Nephron progenitor cell (in vitro differentiated cells): ENCODE data around the gene CEP131.

Experiments
- DNase-seq: peaks from one replicate; pipeline ENCODE4 v3.0.0; 2021
- H3K27ac Mint-ChIP-seq: 2 replicates; pipeline ENCODE4 v1.8.0; 2021; ENCODE audit warnings: mild to moderate bottlenecking, moderate library complexity, mixed read lengths
- H3K27me3 Mint-ChIP-seq: 2 replicates; pipeline ENCODE4 v1.8.0; 2021; ENCODE audit warnings: mild to moderate bottlenecking, low read depth, mixed read lengths; ENCODE audit not compliant: poor library complexity
- H3K36me3 Mint-ChIP-seq: 2 replicates; pipeline ENCODE4 v1.8.0; 2021; ENCODE audit warnings: low read depth, mixed read lengths
- H3K4me1 Mint-ChIP-seq: 2 replicates; pipeline ENCODE4 v1.8.0; 2021; ENCODE audit warnings: mixed read lengths
- H3K4me3 Mint-ChIP-seq: 2 replicates; pipeline ENCODE4 v1.8.0; 2021; ENCODE audit warnings: mild to moderate bottlenecking, moderate library complexity, mixed read lengths
- H3K9me3 Mint-ChIP-seq: 2 replicates; pipeline ENCODE4 v1.8.0; 2021; ENCODE audit warnings: mild to moderate bottlenecking, moderate library complexity, mixed read lengths
- CTCF ChIP-seq: fragments of 200-600 bp; sonication (generic); IDR thresholded peaks from 2 replicates; pipeline ENCODE4 v1.5.0; 2021; ENCODE audit warnings: antibody characterized with exemption

CEP131 gene

DNA sequence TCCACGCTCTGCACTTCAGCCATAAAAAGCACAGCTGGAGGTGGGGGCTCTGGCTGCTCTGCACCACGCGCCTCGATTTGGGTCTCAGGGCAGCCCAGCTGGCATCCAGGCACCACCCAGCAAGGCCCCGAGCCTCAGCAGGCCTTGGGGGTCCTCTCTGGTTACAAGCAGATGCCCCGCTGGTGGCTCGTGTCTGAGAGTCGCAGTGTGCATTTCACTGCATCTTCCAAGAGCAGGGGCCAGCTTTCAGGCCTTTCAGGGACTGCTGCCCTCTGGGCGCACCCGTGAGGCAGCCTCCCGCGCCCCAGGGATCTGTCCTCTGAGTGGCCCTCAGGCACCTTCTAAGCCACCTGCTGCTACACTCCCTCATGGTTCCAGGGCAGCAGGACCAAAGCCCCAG, 41.9 kb upstream of the CEP131 start:
- Mint-ChIP-seq H3K4me3 (no peak overlapping the region), H3K27me3 (no peaks in the 10 kb centered on the region), H3K9me3 (peaks cover 13% of the 10 kb centered on the region), H3K27ac (no peak overlapping the region), H3K36me3 (peaks cover 43% of the 10 kb centered on the region), H3K4me1 (peaks cover 30% of the 10 kb centered on the region)
- no peak for TF ChIP-seq CTCF
- no peak for DNase-seq

DNA sequence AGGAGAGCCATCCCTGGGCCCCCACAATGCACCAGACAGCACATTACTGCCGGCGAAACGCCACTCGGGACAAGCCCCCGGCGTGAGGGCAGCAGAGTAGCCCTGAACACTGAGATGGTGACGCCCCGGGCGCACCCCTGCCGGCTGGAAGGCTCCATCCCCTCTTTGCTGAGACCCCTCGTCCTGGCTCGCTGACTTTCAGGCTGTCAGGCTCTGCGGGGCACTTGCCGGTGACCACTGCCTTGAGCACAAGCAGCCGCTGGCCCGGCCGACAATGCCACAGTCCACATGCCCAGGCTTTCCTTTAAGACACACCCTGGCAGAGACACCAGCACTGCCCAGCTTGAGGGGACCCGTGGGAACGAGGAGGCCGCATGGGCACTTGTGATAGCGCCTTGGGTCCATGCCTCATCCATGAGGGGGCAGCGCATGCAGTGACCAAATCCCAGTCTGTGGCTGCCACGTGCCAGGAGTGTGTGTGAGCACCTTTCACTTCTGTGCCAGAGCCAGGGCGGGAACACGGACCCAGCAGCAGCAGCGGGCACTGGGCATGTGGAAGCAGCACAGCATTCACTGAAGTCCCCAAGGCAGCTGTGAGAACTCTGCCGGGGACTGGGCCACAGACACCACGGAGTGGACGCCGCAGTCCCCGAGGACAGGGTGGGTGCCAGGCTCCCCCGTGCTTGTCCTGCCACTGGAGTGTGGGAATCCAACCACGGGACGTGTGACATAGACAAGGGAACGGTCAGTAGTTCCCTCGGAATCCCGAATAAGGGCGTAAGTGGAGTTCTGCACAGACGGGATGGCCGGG, 40.8 kb upstream of the CEP131 start:
- Mint-ChIP-seq H3K27me3 (no peaks in the 10 kb centered on the region), H3K4me1 (peaks cover 34% of the 10 kb centered on the region), H3K4me3 (no peak overlapping the region), H3K9me3 (peaks cover 7% of the 10 kb centered on the region), H3K36me3 (peaks cover 32% of the 10 kb centered on the region), H3K27ac (no peak overlapping the region)
- TF ChIP-seq CTCF = no peak
- no peak for DNase-seq

DNA sequence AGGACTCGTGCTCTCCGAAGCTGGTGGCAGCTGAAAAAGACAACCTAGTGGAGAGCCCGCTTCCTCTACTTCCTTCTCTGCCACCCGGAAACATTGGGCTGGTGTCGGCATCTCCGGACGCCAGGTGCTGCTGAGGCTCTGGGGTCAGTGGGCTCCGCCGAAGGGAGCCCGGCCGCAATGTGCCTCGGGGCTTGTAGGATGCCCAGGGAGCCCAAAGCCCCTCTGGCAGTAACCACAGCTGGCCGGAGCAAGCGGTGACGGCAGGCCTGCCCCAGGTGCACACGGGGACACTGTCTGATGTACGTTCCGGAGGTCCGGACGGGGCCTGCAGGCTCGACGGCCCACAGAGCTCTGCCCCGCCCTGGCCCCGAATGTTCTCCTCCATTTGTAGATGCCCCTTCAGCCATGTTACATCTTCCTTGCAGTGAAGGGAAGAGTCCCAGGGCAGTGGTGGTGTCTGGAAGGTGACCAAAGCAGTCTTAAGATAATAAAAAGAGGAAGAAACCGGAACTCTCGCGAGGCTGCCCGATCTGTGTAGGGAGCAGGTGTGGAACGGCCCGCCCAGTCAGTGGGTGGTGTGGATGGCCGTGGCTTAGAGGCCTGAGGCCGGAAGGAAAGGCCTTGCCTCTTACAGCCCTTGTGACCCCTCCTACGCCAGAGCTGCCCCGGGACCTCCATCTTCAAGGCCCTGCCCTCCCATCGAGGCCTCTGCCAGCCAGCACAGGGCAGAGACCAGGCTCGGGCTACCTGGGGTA, 39.0 kb upstream of the CEP131 start:
- Mint-ChIP-seq H3K27ac (no peak overlapping the region), H3K9me3 (no peaks in the 10 kb centered on the region), H3K4me3 (no peak overlapping the region), H3K27me3 (no peaks in the 10 kb centered on the region), H3K36me3 (peaks cover 18% of the 10 kb centered on the region), H3K4me1 (peaks cover 36% of the 10 kb centered on the region)
- DNase-seq = no peak
- no peak for TF ChIP-seq CTCF

DNA sequence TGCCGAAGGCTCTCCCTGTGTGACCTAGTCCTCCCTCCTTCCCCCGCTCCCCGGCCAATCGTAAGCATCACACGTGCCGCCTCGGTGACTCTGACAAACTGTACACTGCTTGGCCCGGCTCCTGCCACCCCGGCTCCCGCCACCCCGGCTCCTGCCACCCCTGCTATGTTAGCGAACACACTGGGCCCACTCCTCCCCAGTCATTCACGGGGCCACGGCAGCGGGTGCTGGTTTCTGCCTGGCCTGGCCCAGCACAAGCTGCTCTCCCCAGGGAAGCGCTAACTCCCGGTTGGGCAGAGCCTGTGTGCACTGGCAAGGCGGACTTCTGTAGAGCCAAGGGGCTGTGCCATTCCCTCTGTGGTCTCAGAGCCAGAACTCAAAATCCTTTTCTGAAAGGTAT, 38.3 kb upstream of the CEP131 start:
- H3K4me1 Mint-ChIP-seq = peaks cover 36% of the 10 kb centered on the region
- no peak overlapping the region for H3K4me3 Mint-ChIP-seq
- no peaks in the 10 kb centered on the region for H3K9me3 Mint-ChIP-seq
- no peak for TF ChIP-seq CTCF
- peaks cover 16% of the 10 kb centered on the region for H3K36me3 Mint-ChIP-seq
- H3K27ac Mint-ChIP-seq = no peak overlapping the region
- peaks cover 2% of the 10 kb centered on the region for H3K27me3 Mint-ChIP-seq
- DNase-seq = no peak

- Mint-ChIP-seq H3K9me3 (no peaks in the 10 kb centered on the region), H3K4me1 (peaks cover 36% of the 10 kb centered on the region), H3K36me3 (peaks cover 11% of the 10 kb centered on the region), H3K27ac (no peak overlapping the region), H3K4me3 (no peak overlapping the region), H3K27me3 (peaks cover 2% of the 10 kb centered on the region)
- DNase-seq = no peak
- TF ChIP-seq CTCF = no peak
Measured at GRCh38 chr17:81260641-81261040, 37.9 kb upstream of the CEP131 start.
